Measurements from ENCODE around the gene PTPRN2. TPM values are rescaled to one million over a fixed set of nuclear protein-coding genes. Genes with fewer than 3 reads are reported as not detected.
"Not testable (repeated sequence)": the region's sequence is repeated elsewhere in the genome, so short reads cannot be mapped to it uniquely, and the experiment has no call there.

PTPRN2 gene
- total RNA-seq, 2 experiments from 2014 or later: 0.46 to 0.51 TPM

DNA sequence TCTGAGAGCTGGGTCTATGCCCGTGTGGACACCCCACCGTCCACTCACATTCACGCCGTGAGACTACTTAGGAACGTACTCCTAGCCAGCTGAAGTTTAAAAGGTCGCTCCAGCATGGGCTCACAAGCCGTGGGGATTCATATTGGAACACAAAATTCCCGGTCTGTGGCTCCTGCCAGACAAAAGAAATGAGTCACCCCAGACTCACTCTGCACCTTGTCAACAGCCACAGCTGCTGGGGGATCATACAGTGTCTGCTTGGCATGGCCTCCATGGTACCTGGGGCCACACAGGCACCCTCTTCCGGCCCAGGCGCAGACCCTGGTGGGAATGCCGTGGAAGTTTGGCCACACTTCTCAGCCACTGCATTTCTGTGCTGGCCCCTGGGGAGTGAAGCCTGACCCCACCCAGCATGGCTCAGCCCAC, 1022.4 kb downstream of the PTPRN2 start:
- ATAC-seq: no peak
- no peak overlapping the region for H3K4me3 Mint-ChIP-seq

DNA sequence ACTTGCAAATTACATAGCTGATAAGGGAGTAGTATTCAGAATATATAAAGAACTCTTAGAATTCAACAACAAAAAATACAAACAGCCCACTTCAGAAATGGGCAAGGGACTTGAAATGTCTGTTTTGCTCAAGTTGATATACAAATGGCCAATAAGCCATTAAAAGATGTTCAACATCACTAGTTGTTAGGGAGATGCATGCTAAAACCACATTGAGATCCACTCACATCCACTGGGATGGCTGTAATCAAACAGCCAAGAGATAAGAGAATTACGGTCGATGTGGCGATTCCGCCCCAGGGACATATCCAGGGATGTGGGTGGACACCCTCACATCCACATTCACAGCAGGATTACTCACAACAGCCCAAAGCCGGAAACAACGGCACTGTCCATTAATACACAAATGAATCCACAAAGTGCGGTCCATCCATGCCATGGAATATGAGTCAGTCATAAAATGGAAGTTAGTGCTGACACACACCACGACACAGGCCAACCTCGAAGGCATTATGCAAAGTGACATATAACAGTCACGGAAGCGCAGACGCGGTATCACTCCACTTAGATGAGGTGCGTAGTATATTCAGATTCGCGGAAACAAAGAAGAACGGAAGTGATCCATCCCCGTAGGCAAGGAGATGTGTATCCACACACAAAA, 1023.0 kb downstream of the PTPRN2 start:
- Mint-ChIP-seq H3K4me1 (peaks cover 18% of the 10 kb centered on the region), H3K27me3 (no peaks in the 10 kb centered on the region), H3K4me3 (no peak overlapping the region), H3K9me3 (ENCODE audit: low read depth) (no peaks in the 10 kb centered on the region), H3K36me3 (ENCODE audit: low read depth) (no peaks in the 10 kb centered on the region), H3K27ac (no peak overlapping the region)
- DNase-seq (no peak), ATAC-seq (no peak)
- ChIA-PET POLR2A (no interaction called here), CTCF (interaction anchor here (0.6 to 0.7 kb wide), 2 partner anchors 132 to 1797 kb away, joined by 3 read pairs; no protein-coding TSS in a partner anchor)
- intact Hi-C loops (cut with DNase I, micrococcal nuclease): loop anchor here in 1 of 2 experiments (5.0 kb wide), 1 partner anchor 72 kb away; no protein-coding TSS in a partner anchor

More for the DNA sequence above, 1022.4 kb downstream of the PTPRN2 start:
- Mint-ChIP-seq H3K36me3 (ENCODE audit: low read depth) (no peaks in the 10 kb centered on the region), H3K9me3 (ENCODE audit: low read depth) (no peaks in the 10 kb centered on the region), H3K27me3 (no peaks in the 10 kb centered on the region), H3K4me1 (peaks cover 21% of the 10 kb centered on the region), H3K27ac (no peak overlapping the region)
- no peak for DNase-seq
- intact Hi-C loops (cut with DNase I, micrococcal nuclease): loop anchor here in 1 of 2 experiments (5.0 kb wide), 1 partner anchor 73 kb away; no protein-coding TSS in a partner anchor
- ChIA-PET POLR2A (no interaction called here), CTCF (interaction anchor here (0.7 kb wide), 1 partner anchor 1797 kb away, joined by 3 read pairs; no protein-coding TSS in a partner anchor)

DNA sequence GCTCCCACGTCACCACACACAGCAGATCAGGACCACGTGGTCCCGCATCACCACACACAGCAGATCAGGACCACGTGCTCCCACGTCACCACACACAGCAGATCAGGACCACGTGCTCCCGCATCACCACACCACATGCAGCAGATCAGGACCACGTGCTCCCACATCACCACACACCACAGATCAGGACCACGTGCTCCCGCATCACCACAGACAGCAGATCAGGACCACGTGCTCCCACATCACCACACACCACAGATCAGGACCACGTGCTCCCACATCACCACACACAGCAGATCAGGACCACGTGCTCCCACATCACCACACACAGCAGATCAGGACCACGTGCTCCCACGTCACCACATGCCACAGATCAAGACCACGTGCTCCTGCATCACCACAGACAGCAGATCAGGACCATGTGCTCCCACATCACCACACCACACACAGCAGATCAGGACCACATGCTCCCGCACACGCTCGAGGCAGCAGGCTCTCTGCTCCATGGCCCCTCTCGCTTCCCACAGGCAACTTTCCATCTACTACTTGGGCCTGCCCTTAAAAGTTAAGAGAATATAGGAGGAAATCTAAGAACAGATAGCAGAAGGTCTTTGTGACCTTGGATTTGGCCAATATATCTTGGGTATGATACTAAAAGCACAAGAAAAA, 1024.0 kb downstream of the PTPRN2 start:
- ATAC-seq; H3K27me3 Mint-ChIP-seq; H3K9me3 Mint-ChIP-seq (ENCODE audit: low read depth); intact Hi-C loops (cut with DNase I, micrococcal nuclease); H3K36me3 Mint-ChIP-seq (ENCODE audit: low read depth); POLR2A ChIA-PET; DNase-seq; H3K4me1 Mint-ChIP-seq; CTCF ChIA-PET; H3K4me3 Mint-ChIP-seq; H3K27ac Mint-ChIP-seq: not testable (repeated sequence)

DNA sequence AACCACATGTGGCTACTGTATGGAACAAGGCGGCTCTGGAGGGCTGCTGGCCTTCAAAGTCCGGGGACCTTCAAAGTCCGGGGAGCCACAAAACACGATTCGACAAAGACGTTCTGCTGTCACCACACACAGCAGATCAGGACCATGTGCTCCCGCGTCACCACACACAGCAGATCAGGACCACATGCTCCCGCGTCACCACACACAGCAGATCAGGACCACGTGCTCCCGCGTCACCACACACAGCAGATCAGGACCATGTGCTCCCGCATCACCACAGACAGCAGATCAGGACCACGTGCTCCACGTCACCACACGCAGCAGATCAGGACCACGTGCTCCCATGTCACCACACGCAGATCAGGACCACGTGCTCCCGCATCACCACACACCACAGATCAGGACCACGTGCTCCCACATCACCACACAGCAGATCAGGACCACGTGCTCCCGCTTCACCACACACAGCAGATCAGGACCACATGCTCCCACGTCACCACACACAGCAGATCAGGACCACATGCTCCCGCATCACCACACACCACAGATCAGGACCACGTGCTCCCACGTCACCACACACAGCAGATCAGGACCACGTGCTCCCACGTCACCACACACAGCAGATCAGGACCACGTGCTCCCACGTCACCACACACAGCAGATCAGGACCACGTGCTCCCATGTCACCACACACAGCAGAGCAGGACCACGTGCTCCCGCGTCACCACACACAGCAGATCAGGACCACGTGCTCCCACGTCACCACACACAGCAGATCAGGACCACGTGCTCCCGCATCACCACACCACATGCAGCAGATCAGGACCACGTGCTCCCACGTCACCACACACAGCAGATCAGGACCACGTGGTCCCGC, 1024.9 kb downstream of the PTPRN2 start:
- H3K27ac Mint-ChIP-seq; H3K27me3 Mint-ChIP-seq; H3K36me3 Mint-ChIP-seq (ENCODE audit: low read depth); H3K4me1 Mint-ChIP-seq; H3K4me3 Mint-ChIP-seq; DNase-seq; H3K9me3 Mint-ChIP-seq (ENCODE audit: low read depth); intact Hi-C loops (cut with DNase I, micrococcal nuclease); ATAC-seq; CTCF ChIA-PET; POLR2A ChIA-PET: not testable (repeated sequence)

DNA sequence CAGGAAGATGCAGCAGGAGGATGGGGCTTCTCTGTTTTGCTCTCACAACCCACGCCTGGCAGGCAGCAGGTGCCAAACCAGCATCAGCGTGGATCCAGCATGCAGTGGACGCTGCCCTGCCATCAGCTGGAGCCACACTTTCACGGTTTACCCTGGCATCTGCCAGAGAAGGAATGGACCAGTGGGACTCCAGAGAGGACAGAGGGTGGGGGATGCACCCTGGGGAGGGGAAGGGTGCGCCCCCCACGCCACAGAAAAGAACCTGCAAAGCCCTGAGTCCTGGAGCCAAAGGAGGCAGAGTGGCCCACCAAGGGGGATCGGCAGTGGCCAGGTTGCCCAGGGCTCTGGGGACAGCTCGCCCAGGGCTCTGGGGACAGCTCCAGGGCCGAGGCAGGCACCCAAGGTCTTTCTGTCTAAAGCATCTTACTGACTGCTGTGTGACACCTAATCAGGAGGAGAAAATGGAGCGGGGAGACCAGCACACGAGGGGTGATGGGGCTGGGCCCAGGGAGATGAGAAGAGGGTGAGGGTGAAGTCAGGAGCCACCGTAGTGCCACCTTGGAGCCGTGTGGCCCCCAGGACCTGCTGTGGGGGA, 1025.7 kb downstream of the PTPRN2 start:
- Mint-ChIP-seq H3K4me3 (no peak overlapping the region), H3K4me1 (no peaks in the 10 kb centered on the region), H3K36me3 (ENCODE audit: low read depth) (no peaks in the 10 kb centered on the region), H3K9me3 (ENCODE audit: low read depth) (no peaks in the 10 kb centered on the region), H3K27me3 (no peaks in the 10 kb centered on the region), H3K27ac (no peak overlapping the region)
- ChIA-PET CTCF (no interaction called here), POLR2A (no interaction called here)
- no peak for DNase-seq
- no peak for ATAC-seq
- intact Hi-C loops (cut with DNase I, micrococcal nuclease): no loop called here

DNA sequence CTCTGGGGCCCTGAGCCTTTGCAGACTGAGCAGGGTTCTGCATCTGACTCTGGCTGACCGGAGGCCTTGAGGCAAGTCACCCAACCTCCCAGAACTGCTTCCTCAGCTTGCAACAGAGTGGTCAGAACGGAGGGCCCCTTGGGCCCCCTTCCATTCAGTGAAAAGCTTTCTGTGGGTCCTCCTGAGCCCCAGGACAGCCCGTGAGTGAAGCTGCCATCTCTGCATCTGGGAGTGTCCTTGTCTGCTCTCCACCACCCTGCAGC, 1026.2 kb downstream of the PTPRN2 start:
- POLR2A ChIA-PET: no interaction called here
- CTCF ChIA-PET: no interaction called here
- no peak for ATAC-seq

DNA sequence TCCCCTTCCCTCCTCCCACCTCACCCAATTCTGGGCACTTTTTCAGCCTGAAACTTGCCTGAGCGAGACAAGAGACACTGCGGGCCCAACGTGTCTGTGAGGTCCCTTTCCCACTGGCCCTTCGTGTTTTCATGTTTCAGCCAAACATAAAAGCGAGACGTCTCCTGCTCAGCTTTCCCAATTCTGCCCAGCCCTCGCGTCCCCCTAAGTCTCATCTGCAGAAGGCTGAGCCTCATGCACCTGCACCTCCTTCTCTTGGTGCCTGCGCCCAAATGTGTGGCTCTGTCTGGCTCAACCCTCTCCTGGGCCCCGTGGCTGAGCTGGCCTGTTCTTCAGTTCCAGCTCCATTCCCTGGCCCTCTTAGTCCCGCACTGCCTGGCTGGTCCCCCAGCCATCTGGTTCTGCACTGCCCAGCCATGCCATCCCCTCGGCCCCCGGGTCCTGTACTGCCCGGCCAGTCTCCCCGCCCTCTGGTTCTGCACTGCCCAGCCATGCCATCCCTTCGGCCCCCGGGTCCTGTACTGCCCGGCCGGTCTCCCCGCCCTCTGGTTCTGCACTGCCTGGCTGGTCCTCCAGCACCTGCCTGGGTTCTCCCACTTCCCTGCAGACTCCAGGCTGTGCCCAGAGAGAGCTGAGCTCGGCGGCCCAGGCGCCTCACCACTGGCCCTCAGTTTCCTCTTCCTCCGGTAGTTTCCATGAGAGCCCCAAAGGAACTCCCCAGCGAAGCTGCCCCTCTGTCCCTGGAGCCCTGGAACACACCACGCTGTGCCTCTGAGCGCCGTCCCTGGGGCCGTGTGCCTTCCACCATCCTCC, 1026.7 kb downstream of the PTPRN2 start:
- H3K9me3 Mint-ChIP-seq (ENCODE audit: low read depth): no peaks in the 10 kb centered on the region
- H3K4me1 Mint-ChIP-seq: no peaks in the 10 kb centered on the region
- H3K4me3 Mint-ChIP-seq: no peak overlapping the region
- intact Hi-C loops (cut with DNase I, micrococcal nuclease): no loop called here
- POLR2A ChIA-PET: no interaction called here
- H3K27me3 Mint-ChIP-seq: no peaks in the 10 kb centered on the region
- no peaks in the 10 kb centered on the region for H3K36me3 Mint-ChIP-seq (ENCODE audit: low read depth)
- CTCF ChIA-PET: no interaction called here
- DNase-seq: no peak
- H3K27ac Mint-ChIP-seq: no peak overlapping the region
- ATAC-seq: no peak

More for the DNA sequence above, 1026.2 kb downstream of the PTPRN2 start:
- Mint-ChIP-seq H3K27ac (no peak overlapping the region), H3K4me3 (no peak overlapping the region), H3K4me1 (no peaks in the 10 kb centered on the region), H3K27me3 (no peaks in the 10 kb centered on the region), H3K36me3 (ENCODE audit: low read depth) (no peaks in the 10 kb centered on the region), H3K9me3 (ENCODE audit: low read depth) (no peaks in the 10 kb centered on the region)
- intact Hi-C loops (cut with DNase I, micrococcal nuclease): no loop called here
- no peak for DNase-seq

DNA sequence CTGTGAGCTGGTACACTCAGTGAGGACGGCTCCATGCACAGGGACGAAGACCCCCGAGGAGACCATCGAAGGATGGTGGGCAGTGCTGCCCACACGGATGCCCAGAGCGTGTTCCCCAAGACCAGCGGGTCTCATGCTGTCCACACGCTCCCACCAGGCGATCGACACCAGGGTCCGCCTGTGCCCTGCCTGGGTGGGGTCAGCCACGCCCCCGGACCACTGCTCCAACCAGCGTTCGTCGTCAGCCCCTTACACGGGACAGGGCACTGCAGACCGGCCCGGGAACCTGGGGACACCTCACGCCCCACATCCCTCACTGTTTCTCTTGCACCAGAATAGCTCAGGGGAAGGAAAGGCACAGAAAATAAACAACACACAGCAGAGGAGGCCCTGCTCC, 1027.4 kb downstream of the PTPRN2 start:
- CTCF ChIA-PET: no interaction called here
- POLR2A ChIA-PET: no interaction called here
- Mint-ChIP-seq H3K9me3 (ENCODE audit: low read depth) (no peaks in the 10 kb centered on the region), H3K27me3 (no peaks in the 10 kb centered on the region), H3K4me3 (no peak overlapping the region), H3K36me3 (ENCODE audit: low read depth) (no peaks in the 10 kb centered on the region), H3K4me1 (no peaks in the 10 kb centered on the region), H3K27ac (no peak overlapping the region)
- DNase-seq (no peak), ATAC-seq (no peak)
- intact Hi-C loops (cut with DNase I, micrococcal nuclease): no loop called here

DNA sequence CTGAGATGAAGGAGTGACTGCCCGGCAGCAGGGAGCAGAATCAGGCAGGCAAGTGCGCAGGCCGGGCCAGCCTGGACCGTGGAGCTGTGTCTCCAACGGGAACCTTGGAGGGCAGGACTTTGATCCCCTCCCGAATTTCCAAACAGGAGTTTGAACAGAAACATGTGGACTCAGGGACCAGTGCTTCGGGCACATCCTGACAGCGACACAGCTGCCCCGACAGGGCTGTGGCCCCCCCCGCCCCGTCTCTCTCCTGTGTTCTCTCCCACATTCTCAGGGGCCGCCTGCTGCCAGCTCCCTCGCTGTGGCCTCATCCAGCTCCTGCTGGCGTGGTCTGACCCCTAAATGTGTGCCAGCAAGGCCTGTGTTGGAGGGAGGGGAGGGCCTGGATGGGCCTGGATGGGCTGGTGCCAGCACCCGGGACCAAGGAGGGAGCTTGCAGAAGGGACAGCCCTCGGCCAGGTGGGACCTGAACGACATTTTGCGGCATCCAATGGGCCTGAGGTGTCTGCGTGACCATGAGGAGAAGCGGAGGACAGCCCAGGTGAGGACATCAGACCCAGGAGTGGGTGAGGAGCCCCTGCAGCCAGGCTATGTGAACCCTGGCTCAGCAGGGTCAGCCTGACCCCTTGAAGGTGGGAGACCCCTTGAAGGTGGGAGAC, 1027.9 kb downstream of the PTPRN2 start:
- H3K27ac Mint-ChIP-seq: no peak overlapping the region
- H3K4me3 Mint-ChIP-seq: no peak overlapping the region
- H3K36me3 Mint-ChIP-seq (ENCODE audit: low read depth): no peaks in the 10 kb centered on the region
- H3K9me3 Mint-ChIP-seq (ENCODE audit: low read depth): no peaks in the 10 kb centered on the region
- H3K27me3 Mint-ChIP-seq: no peaks in the 10 kb centered on the region
- POLR2A ChIA-PET: no interaction called here
- DNase-seq: no peak
- CTCF ChIA-PET: no interaction called here
- H3K4me1 Mint-ChIP-seq: no peaks in the 10 kb centered on the region
- ATAC-seq: no peak
- intact Hi-C loops (cut with DNase I, micrococcal nuclease): no loop called here

DNA sequence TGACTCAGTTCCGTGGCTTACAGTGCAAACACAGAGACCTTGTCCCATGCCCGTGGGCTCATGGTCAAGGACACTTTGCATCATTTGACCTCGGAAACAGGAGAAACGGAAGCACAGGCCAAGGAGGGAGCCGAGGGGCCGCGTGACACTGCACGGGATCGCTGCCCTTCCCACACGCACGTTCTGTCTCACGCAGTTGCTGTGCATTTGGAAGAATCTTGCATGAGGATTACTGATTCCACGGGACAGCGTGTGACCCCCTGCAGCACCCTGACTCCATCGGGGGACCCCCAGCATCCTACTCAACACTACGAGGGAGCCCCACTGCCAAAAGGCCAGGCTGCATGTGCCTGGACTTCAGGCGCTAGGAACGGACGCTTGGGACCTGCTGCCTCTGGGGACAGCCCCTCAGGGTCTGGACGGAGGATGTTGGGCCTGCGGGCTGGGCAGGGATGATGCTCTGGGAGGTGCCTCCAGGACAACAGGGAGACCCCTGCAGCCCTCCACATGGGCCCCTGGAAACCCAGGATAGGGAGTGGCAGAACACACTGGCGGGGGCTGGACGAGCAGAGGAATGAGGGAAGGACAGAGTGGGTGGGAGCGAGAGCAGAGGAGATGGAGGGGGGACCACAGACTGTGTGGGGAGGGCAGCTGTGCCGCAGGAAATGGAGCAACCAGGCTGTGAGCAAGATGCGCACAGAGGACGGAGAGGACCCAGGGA, 1028.6 kb downstream of the PTPRN2 start:
- CTCF ChIA-PET: no interaction called here
- no peaks in the 10 kb centered on the region for H3K9me3 Mint-ChIP-seq (ENCODE audit: low read depth)
- POLR2A ChIA-PET: no interaction called here
- no peak overlapping the region for H3K4me3 Mint-ChIP-seq
- intact Hi-C loops (cut with DNase I, micrococcal nuclease): no loop called here
- DNase-seq (no peak), ATAC-seq (no peak)
- H3K27me3 Mint-ChIP-seq: no peaks in the 10 kb centered on the region
- H3K4me1 Mint-ChIP-seq: no peaks in the 10 kb centered on the region
- H3K27ac Mint-ChIP-seq: no peak overlapping the region
- no peaks in the 10 kb centered on the region for H3K36me3 Mint-ChIP-seq (ENCODE audit: low read depth)
